ENCODE results near the gene SH3GL3. TPM values are rescaled to one million over a fixed set of nuclear protein-coding genes. Genes with fewer than 3 reads are reported as not detected.

Gene SH3GL3
- total RNA-seq, 1 donor from 2014 or later: not detected

GRCh38 chr15:83610901-83611685 is 164.0 kb downstream of the SH3GL3 start:
- intact Hi-C loops (cut with micrococcal nuclease): no loop called here

DNA sequence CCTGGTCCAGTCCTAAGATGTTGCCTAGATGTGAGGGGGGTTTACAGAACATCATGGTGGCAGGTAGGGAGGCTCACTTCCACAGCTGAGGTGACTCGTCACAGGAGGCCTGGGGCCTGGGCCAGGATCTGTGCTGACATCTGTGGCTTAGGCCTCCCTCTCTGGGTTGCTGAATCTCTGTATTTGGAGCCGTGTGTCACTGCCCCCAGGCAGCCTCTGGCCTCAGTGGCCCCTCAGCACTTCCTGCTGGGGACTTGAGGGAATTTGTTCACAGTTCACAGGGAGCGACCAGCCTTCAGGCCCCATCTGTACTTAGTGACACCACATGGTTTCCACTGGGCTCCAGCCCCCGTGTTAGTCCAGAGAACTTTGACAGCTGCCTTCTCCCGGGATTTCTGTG is 165.1 kb downstream of the SH3GL3 start:
- intact Hi-C loops (cut with micrococcal nuclease): no loop called here

GRCh38 chr15:83612898-83613635 is 165.9 kb downstream of the SH3GL3 start:
- intact Hi-C loops (cut with micrococcal nuclease): no loop called here

- intact Hi-C loops (cut with micrococcal nuclease): no loop called here
Measured at GRCh38 chr15:83613714-83614113, 166.6 kb downstream of the SH3GL3 start.

DNA sequence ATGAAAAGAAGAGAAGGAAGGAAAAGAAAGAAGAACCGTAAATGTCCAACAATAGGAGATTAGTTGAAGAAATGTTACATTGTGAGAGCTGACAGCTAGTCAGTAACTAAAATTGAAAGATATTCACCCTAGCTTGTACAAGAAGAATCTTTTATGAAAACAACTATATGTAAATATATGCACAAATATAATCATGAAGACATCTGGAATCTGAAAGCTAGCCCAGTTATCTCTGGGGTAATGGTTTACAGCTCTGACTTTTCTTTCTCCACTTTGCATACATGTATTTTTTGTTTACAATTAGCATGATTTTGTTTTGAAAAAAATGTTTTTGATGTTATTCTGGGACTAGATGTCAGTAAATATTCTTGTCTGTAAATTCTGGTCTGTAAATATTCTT is 169.7 kb downstream of the SH3GL3 start:
- intact Hi-C loops (cut with micrococcal nuclease): no loop called here

DNA sequence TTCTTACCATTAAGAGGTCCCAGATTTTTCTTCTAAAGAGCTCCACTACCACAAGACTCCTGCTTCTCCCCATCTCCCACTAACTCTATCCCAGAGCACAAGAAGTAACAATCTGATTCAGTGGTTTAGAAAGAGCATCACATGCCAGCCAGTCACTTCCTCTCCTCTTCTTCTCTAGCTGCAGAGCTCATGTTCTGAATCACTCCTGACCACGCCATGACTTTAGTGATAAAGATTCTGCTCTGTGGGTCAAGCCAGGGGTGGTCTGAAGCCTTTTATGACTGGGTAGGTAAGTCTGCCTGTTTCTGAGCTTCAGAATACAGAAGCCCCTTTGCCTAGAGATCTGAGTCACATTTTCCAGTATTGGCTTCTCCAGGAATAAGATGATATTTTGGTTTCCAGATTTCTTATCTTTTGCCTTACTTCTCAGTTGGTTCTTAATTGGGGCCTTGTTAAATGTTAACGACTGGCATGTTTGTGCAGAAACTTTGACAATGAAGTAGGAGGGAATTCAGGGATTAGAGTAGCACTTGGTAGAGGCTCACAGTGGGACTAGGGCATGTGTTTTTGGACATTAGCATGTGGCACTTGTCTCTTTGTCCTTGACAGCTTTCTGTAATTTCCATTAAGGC is 179.1 kb downstream of the SH3GL3 start:
- intact Hi-C loops (cut with micrococcal nuclease): no loop called here

GRCh38 chr15:83631534-83631933 is 184.4 kb downstream of the SH3GL3 start:
- intact Hi-C loops (cut with micrococcal nuclease): no loop called here

GRCh38 chr15:83643201-83643600 is 196.1 kb downstream of the SH3GL3 start:
- intact Hi-C loops (cut with micrococcal nuclease): no loop called here

- intact Hi-C loops (cut with micrococcal nuclease): no loop called here
Measured at GRCh38 chr15:83644439-83644838, 197.3 kb downstream of the SH3GL3 start.

DNA sequence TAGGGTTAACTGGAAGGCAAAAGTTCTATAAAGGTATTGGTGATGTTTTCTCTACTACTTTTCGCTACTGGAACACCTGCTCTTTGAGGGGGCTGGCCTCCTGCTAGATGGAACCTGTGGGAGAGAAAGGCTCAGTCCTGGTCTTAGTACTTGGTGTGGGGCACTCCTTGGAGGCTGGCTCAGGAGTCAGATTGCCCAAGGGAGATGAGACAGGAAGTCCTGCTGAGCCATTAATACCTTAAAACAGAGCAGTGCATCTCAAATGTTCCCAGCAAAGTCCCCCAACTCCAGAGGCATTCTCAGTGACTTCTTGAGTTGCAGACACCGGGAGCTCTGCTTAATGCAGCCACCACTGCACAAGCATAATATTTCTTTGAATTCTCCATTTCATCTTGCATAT is 203.7 kb downstream of the SH3GL3 start:
- intact Hi-C loops (cut with micrococcal nuclease): no loop called here

GRCh38 chr15:83651541-83651940 is 204.4 kb downstream of the SH3GL3 start:
- intact Hi-C loops (cut with micrococcal nuclease): no loop called here

- intact Hi-C loops (cut with micrococcal nuclease): no loop called here
Measured at GRCh38 chr15:83652626-83653204, 205.6 kb downstream of the SH3GL3 start.

- intact Hi-C loops (cut with micrococcal nuclease): no loop called here
Measured at GRCh38 chr15:83653288-83653638, 206.1 kb downstream of the SH3GL3 start.

GRCh38 chr15:83653639-83654378 is 206.7 kb downstream of the SH3GL3 start, which contains the start of gene ADAMTSL3:
Gene ADAMTSL3, plus strand, starts transcription at chr15:83654123. Its CDS starts 1,639 bp downstream, at chr15:83655762.
- intact Hi-C loops (cut with micrococcal nuclease): no loop called here

DNA sequence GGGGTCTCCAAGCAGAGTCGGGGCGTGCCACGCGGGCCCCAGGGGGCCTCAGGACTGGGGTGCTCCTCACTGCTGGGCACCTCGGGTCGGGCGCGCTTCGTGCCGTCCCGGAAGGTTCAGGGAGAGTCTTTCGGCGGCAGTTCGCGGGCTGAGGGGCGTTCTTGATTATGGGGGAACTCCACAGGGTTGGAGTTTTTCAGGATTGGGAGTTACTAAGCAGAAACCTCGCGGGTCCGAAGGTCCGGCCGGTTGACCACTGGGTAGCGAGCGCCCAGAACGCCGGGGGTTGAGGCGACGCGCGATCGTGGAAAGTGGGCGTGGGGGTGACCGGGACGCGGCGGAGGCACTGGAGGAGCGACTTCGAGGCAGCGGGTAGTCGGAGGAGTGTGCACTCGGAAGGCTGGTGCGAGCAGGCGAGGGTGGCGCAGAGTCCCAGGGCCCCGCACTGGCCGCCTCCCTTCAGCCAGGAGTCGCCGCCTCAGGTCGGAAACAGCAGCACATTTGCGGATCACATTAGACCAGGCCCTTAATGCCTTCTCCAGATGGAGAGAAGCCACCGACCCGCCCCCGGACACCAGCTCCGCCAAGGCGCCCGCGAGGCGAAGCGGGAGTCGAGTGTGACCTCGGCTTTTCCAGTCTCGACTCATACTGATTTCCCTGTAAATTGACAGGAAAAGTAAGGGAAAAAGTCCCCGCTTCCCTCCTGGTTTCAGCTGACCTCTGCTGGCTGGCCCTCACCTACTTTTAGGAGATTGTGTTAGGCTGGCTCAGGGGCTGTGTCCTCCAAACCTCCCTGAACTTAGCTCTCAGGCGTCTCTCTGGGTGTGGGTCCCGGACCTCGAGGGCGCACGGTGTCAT is 207.5 kb downstream of the SH3GL3 start:
- intact Hi-C loops (cut with micrococcal nuclease): no loop called here

DNA sequence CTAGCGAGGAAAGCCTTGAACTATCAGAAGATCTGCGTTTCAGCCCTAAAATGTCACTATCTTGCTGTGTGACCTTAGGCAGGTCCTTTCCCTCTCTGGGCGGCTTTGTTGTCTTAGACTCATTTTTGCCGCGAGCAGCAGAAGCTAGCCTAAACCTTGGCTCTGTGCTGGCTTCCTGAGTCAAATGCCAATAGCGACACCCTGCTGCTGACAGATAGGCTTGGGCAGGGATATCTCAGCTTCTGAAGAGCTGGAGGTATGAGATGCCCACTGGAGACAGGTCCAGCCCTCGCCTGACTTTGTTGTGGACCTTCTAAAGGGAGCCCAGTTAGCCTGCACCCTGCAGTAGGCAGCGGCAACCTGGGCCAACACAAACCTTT is 208.1 kb downstream of the SH3GL3 start:
- intact Hi-C loops (cut with micrococcal nuclease): no loop called here

DNA sequence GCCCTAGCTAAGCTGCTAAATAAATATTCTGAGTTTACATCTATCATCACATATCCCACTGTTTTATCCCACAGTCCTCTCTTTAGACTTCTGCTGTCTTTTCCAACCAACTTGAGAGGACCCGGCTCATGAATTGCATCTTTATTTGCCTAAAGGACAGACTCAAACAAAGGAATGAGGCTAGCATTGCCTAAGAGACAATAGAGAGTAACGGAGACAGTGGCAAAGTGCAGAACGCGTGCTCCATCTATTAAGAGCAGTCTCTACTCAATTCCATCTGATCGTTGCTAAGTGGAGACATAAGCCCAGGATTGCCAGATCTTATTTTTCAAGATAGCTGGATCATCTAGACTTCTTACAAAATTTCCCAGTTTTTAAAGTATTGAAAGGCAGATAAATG is 209.1 kb downstream of the SH3GL3 start:
- intact Hi-C loops (cut with micrococcal nuclease): no loop called here

DNA sequence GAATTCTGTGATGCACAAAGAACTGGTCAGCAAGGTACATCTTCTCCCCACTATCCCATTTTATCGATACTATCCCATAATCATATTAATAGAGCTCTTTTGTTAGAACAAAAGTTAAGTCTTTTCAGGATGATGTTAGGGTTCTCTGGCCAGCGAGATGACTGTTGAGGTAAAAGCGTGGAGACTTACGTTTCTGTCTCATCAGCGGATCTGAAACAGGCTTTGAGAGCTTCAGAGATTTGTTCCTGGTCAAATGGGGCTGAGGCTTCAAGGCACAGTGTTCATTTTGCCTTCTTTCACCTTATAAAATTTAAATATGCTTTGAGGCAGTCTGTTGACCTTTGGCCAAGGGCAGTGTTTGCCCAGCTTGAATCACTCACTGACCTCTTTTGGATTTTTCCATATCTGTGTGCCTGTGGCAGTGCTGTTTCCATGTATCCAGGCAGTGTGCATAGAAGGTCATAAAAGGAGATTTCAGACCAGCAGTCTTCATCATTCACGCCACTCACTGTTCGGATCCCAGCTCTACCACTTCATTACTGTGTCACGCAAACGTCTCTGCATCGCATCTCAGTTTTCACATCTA is 209.9 kb downstream of the SH3GL3 start:
- intact Hi-C loops (cut with micrococcal nuclease): no loop called here

GRCh38 chr15:83657549-83657948 is 210.4 kb downstream of the SH3GL3 start:
- intact Hi-C loops (cut with micrococcal nuclease): no loop called here

All from T-helper 2 cell treated with Interferon-gamma antibody and Interleukin-4, amounts not matched to agents 100 ng/mL and 5 ng/mL, for 36 hours (primary cell).